ENCODE results near the gene TMEM254.

Gene TMEM254

GRCh38 chr10:80070057-80070456 lies 8.4 kb upstream of the TMEM254 start:
- H3K4me3 ChIP-seq (ENCODE audit: low read depth, low read length), result no peak overlapping the region
- TF ChIP-seq CTCF (IDR thresholded peaks at IDR 0.05; ENCODE audit: low read depth, low read length), result no peak

- no peak for TF ChIP-seq CTCF (IDR thresholded peaks at IDR 0.05; ENCODE audit: low read depth, low read length)
Measured at GRCh38 chr10:80072584-80072983, 5.9 kb upstream of the TMEM254 start.

GRCh38 chr10:80075781-80076180 lies 2.7 kb upstream of the TMEM254 start:
- TF ChIP-seq CTCF (IDR thresholded peaks at IDR 0.05; ENCODE audit: low read depth, low read length), result no peak

More at GRCh38 chr10:80072584-80072983, 5.9 kb upstream of the TMEM254 start:
- no peak overlapping the region for H3K4me3 ChIP-seq (ENCODE audit: low read depth, low read length)

GRCh38 chr10:80077869-80078447 lies 507 bp upstream of the TMEM254 start:
- no peak for TF ChIP-seq CTCF (IDR thresholded peaks at IDR 0.05; ENCODE audit: low read depth, low read length)
- H3K4me3 ChIP-seq (ENCODE audit: low read depth, low read length), result peak overlapping the region; percentile 90

More at GRCh38 chr10:80075781-80076180, 2.7 kb upstream of the TMEM254 start:
- H3K4me3 ChIP-seq (ENCODE audit: low read depth, low read length), result no peak overlapping the region

GRCh38 chr10:80079312-80079719 lies 851 bp downstream of the TMEM254 start:
- no peak for TF ChIP-seq CTCF (IDR thresholded peaks at IDR 0.05; ENCODE audit: low read depth, low read length)
- peak overlapping the region; percentile 90 for H3K4me3 ChIP-seq (ENCODE audit: low read depth, low read length)

GRCh38 chr10:80081026-80081425 lies 2.6 kb downstream of the TMEM254 start:
- no peak overlapping the region for H3K4me3 ChIP-seq (ENCODE audit: low read depth, low read length)
- TF ChIP-seq CTCF (IDR thresholded peaks at IDR 0.05; ENCODE audit: low read depth, low read length), result no peak

GRCh38 chr10:80081801-80082750 lies 3.6 kb downstream of the TMEM254 start:
- no peak for TF ChIP-seq CTCF (IDR thresholded peaks at IDR 0.05; ENCODE audit: low read depth, low read length)
- no peak overlapping the region for H3K4me3 ChIP-seq (ENCODE audit: low read depth, low read length)

Measured in WI38 (cell line).